MCF 10A (cell line): ENCODE results near the gene PRM1. TPM values are rescaled to one million over a fixed set of nuclear protein-coding genes. Genes with fewer than 3 reads are reported as not detected.

ENCODE experiments used
- BruUV-seq: library from RNA; stranded (reverse); fragments of 400-500 nt; replicated peaks from 2 replicates; lab custom pipeline; 2021; lab: Mats Ljungman, UMichigan
- CTCF ChIA-PET: fragments of 300-600 bp; sonication (Branson Sonifier 250); formaldehyde crosslinking; extraction: SDS; loops from one replicate; lab custom pipeline; 2021; ENCODE audit warnings: antibody characterized with exemption, inconsistent platforms; lab: Yijun Ruan, JAX
- POLR2A ChIA-PET: fragments of 300-600, 350-650 bp; sonication (Branson Sonifier 250); formaldehyde crosslinking; extraction: SDS; loops from one replicate; lab custom pipeline; 2020; ENCODE audit warnings: antibody characterized with exemption, inconsistent platforms; lab: Yijun Ruan, JAX
- DNase-seq: peaks from one replicate; pipeline ENCODE4 v3.0.0-alpha.2; 2018; ENCODE audit not compliant: unreplicated experiment
- H3K27ac Mint-ChIP-seq: one replicate; pipeline ENCODE4 v1.8.0; 2022; ENCODE audit warnings: mild to moderate bottlenecking, low read depth, mixed read lengths; ENCODE audit not compliant: unreplicated experiment
- H3K27me3 Mint-ChIP-seq: one replicate; pipeline ENCODE4 v1.8.0; 2022; ENCODE audit warnings: mixed read lengths; ENCODE audit not compliant: insufficient read depth, unreplicated experiment
- H3K36me3 Mint-ChIP-seq: one replicate; pipeline ENCODE4 v1.8.0; 2022; ENCODE audit warnings: mild to moderate bottlenecking, moderate library complexity, mixed read lengths; ENCODE audit not compliant: insufficient read depth, unreplicated experiment
- H3K4me1 Mint-ChIP-seq: one replicate; pipeline ENCODE4 v1.8.0; 2022; ENCODE audit warnings: mixed read lengths; ENCODE audit not compliant: insufficient read depth, unreplicated experiment
- H3K4me3 Mint-ChIP-seq: one replicate; pipeline ENCODE4 v1.8.0; 2022; ENCODE audit warnings: mild to moderate bottlenecking, moderate library complexity, mixed read lengths; ENCODE audit not compliant: unreplicated experiment
- H3K9me3 Mint-ChIP-seq: one replicate; pipeline ENCODE4 v1.8.0; 2022; ENCODE audit warnings: mixed read lengths; ENCODE audit not compliant: unreplicated experiment
- CTCF ChIP-seq: fragments of 200-600 bp; IDR thresholded peaks from one replicate; pipeline ENCODE4 v1.8.0; 2022; ENCODE audit warnings: antibody characterized with exemption, mild to moderate bottlenecking; ENCODE audit not compliant: unreplicated experiment
- intact Hi-C: fragments of 100-400 bp; cut with micrococcal nuclease; formaldehyde crosslinking; loops from 2 replicates; pipeline ENCODE4 v1.14.1; 2022
- total RNA-seq: library from RNA; stranded (reverse); gene quantifications from 2 replicates; pipeline ENCODE4 v1.2.3, GENCODE V29; 2022

Gene PRM1
- total RNA-seq, 1 experiment from 2014 or later, result not detected

- H3K27ac Mint-ChIP-seq, result no peak overlapping the region
- H3K4me1 Mint-ChIP-seq, result peaks cover under 1% of the 10 kb centered on the region
- no TSS peak for BruUV-seq
- TF ChIP-seq CTCF, result no peak
- CTCF ChIA-PET, result interaction anchor here (0.7 to 2.0 kb wide), 3 partner anchors 20 to 271 kb away, joined by 3 to 7 read pairs (median 4); partner anchors contain the start of gene SOCS1
- DNase-seq, result no peak
- intact Hi-C loops, result no loop called here
- H3K36me3 Mint-ChIP-seq, result no peaks in the 10 kb centered on the region
- H3K27me3 Mint-ChIP-seq, result no peaks in the 10 kb centered on the region
- H3K4me3 Mint-ChIP-seq, result no peak overlapping the region
- POLR2A ChIA-PET, result interaction anchor here (1.7 kb wide), 1 partner anchor 10 kb away, joined by 4 read pairs; no protein-coding TSS in a partner anchor
- H3K9me3 Mint-ChIP-seq, result no peaks in the 10 kb centered on the region
Measured at GRCh38 chr16:11234884-11235702, 46.0 kb downstream of the PRM1 start.

- no peak overlapping the region for H3K27ac Mint-ChIP-seq
- DNase-seq, result no peak
- H3K4me3 Mint-ChIP-seq, result no peak overlapping the region
- intact Hi-C loops, result no loop called here
- no peaks in the 10 kb centered on the region for H3K9me3 Mint-ChIP-seq
- H3K4me1 Mint-ChIP-seq, result peaks cover 9% of the 10 kb centered on the region
- ChIA-PET CTCF (interaction anchor here (0.7 kb wide), 1 partner anchor 22 kb away, joined by 3 read pairs; no protein-coding TSS in a partner anchor), POLR2A (interaction anchor here (0.6 kb wide), 1 partner anchor 18 kb away, joined by 3 read pairs; no protein-coding TSS in a partner anchor)
- H3K36me3 Mint-ChIP-seq, result peaks cover 4% of the 10 kb centered on the region
- BruUV-seq, result no TSS peak
- H3K27me3 Mint-ChIP-seq, result peaks cover 8% of the 10 kb centered on the region
- no peak for TF ChIP-seq CTCF
Measured at GRCh38 chr16:11233727-11234376, 47.3 kb downstream of the PRM1 start.

- peaks cover 9% of the 10 kb centered on the region for H3K27me3 Mint-ChIP-seq
- peaks cover 4% of the 10 kb centered on the region for H3K36me3 Mint-ChIP-seq
- CTCF ChIA-PET, result no interaction called here
- intact Hi-C loops, result no loop called here
- H3K4me3 Mint-ChIP-seq, result no peak overlapping the region
- no TSS peak for BruUV-seq
- POLR2A ChIA-PET, result interaction anchor here (0.6 kb wide), 1 partner anchor 17 kb away, joined by 3 read pairs; no protein-coding TSS in a partner anchor
- TF ChIP-seq CTCF, result no peak
- no peak overlapping the region for H3K27ac Mint-ChIP-seq
- no peak for DNase-seq
- no peaks in the 10 kb centered on the region for H3K9me3 Mint-ChIP-seq
- H3K4me1 Mint-ChIP-seq, result peaks cover 9% of the 10 kb centered on the region
Measured at GRCh38 chr16:11232852-11233726, 48.0 kb downstream of the PRM1 start.
